ENCODE results near the gene EXOC3L2.

GRCh38 chr19:45265375-45265774 lies 20.2 kb upstream of the EXOC3L2 start:
- TF ChIP-seq CTCF (IDR thresholded peaks at IDR 0.05; ENCODE audit: extremely low read depth in 1 of 2, insufficient read depth in 1 of 2, low read depth in 1 of 2, low read length in 2 of 2) (no peak), EZH2 (IDR thresholded peaks at IDR 0.05; ENCODE audit: borderline replicate concordance, low read depth, low read length, severe bottlenecking) (no peak)
